SU-DHL-6 (cell line): Measurements from ENCODE around the gene CD38.

Source experiments
- H2AFZ ChIP-seq: fragments of 200-600 bp; sonication (generic); 2 replicates; pipeline ENCODE4 v1.6.1; 2014; ENCODE audit warnings: low read depth, mild to moderate bottlenecking, moderate library complexity, mixed read lengths, antibody characterized with exemption, low read length; ENCODE audit not compliant: severe bottlenecking
- H3F3A ChIP-seq: fragments of 200-600 bp; shearing (Covaris generic); 2 replicates; pipeline ENCODE4 v1.6.0; 2016; ENCODE audit warnings: antibody characterized with exemption, mild to moderate bottlenecking; ENCODE audit not compliant: insufficient read depth
- H3K27ac ChIP-seq: fragments of 200-600 bp; sonication (generic); 2 replicates; pipeline ENCODE4 v1.5.1; 2016; ENCODE audit warnings: low read depth, mild to moderate bottlenecking, low read length, moderate library complexity, mixed read lengths
- H3K27me3 ChIP-seq: fragments of 200-600 bp; sonication (generic), shearing (Covaris generic); 2 replicates; pipeline ENCODE4 v1.6.0; 2014; ENCODE audit warnings: mild to moderate bottlenecking, low read length
- H3K36me3 ChIP-seq: fragments of 200-600 bp; sonication (generic); 2 replicates; pipeline ENCODE4 v1.6.1; 2014; ENCODE audit warnings: mild to moderate bottlenecking, low read length, mixed read lengths
- H3K4me2 ChIP-seq: fragments of 300-600, 200-600 bp; shearing (Covaris generic), sonication (generic); 2 replicates; pipeline ENCODE4 v1.6.0; 2014; ENCODE audit warnings: low read length, low read depth, mild to moderate bottlenecking; ENCODE audit not compliant: poor library complexity, severe bottlenecking
- H3K4me3 ChIP-seq: fragments of 200-600 bp; sonication (generic); 2 replicates; pipeline ENCODE4 v1.5.1; 2014; ENCODE audit warnings: antibody characterized with exemption, low read length, mild to moderate bottlenecking, mixed read lengths; ENCODE audit not compliant: insufficient read depth, poor library complexity, severe bottlenecking
- H3K79me2 ChIP-seq: fragments of 200-600 bp; sonication (generic); 2 replicates; pipeline ENCODE4 v1.6.1; 2014; ENCODE audit warnings: mild to moderate bottlenecking, low read length, moderate library complexity; ENCODE audit not compliant: insufficient read depth
- H3K9ac ChIP-seq: fragments of 200-600 bp; sonication (generic); 2 replicates; pipeline ENCODE4 v1.7.0; 2014; ENCODE audit warnings: mild to moderate bottlenecking, low read length
- H3K9me2 ChIP-seq: fragments of 200-600 bp; sonication (generic); replicated peaks from 2 replicates; pipeline ENCODE4 v1.6.1; 2014; ENCODE audit warnings: low read length; ENCODE audit not compliant: insufficient read depth
- H3K9me3 ChIP-seq: fragments of 200-600 bp; sonication (generic); 2 replicates; pipeline ENCODE4 v1.6.1; 2014; ENCODE audit warnings: low read length, mixed read lengths; ENCODE audit not compliant: insufficient read depth
- H4K20me1 ChIP-seq: fragments of 200-600 bp; sonication (generic); 2 replicates; pipeline ENCODE4 v1.6.1; 2014; ENCODE audit warnings: low read depth, mild to moderate bottlenecking, antibody characterized with exemption, low read length, moderate library complexity, mixed read lengths
- CTCF ChIP-seq: fragments of 200-600 bp; sonication (generic); IDR thresholded peaks from one replicate; pipeline ENCODE4 v1.5.1; 2017; ENCODE audit warnings: antibody characterized with exemption, mild to moderate bottlenecking, low read length, moderate library complexity; ENCODE audit not compliant: insufficient read depth, poor library complexity, severe bottlenecking
- EZH2phosphoT487 ChIP-seq: fragments of 200-600 bp; sonication (generic), shearing (Covaris generic); conservative IDR thresholded peaks from 2 replicates; pipeline ENCODE4 v1.6.1; 2018; ENCODE audit warnings: mild to moderate bottlenecking, antibody characterized with exemption, low read length, moderate library complexity, mixed read lengths

The CD38 gene

DNA sequence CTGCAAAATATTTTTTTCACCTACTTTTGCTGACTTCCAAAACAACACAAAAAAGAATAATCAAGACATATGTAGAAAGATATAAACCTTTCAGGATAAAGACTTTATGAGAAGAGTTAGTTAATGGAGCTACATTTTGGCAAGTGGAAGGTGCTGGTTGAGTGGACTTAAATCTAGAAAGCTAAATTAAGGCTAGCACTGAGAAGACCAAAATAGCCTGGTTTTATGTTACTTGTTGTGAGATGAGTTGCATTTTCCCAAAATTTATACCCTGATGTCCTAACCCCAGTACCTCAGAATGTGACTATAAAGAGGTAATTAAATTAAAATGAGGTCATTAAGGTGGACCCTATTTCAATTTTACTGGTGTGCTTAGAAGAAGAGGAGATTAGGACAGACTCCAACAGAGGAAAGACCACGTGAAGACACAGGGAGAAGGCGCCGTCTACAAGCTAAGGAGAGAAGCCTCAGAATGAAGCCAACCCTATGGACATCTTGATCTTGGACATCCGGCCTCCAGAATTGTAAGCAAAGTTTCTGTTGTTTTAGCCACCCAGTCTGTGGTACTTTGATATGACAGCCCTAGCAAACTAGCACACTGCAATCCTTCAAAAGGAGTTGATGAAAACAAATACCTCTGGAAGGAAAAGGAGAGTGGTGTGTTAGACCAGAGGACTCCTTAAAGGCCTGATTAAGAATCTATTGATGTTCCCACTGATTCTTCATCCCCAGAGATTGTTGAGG lies 93.0 kb downstream of the CD38 start:
- no peak overlapping the region for H3K4me2 ChIP-seq
- H3K79me2 ChIP-seq: no peaks in the 10 kb centered on the region
- H3K27ac ChIP-seq: no peak overlapping the region
- H3K9ac ChIP-seq: no peak overlapping the region
- H3K4me3 ChIP-seq: no peak overlapping the region
- no peak overlapping the region for H2AFZ ChIP-seq
- no peaks in the 10 kb centered on the region for H3K9me2 ChIP-seq
- no peaks in the 10 kb centered on the region for H3F3A ChIP-seq
- H3K9me3 ChIP-seq: no peaks in the 10 kb centered on the region
- H4K20me1 ChIP-seq: no peaks in the 10 kb centered on the region
- H3K27me3 ChIP-seq: no peaks in the 10 kb centered on the region
- no peaks in the 10 kb centered on the region for H3K36me3 ChIP-seq
- TF ChIP-seq CTCF (no peak), EZH2phosphoT487 (no peak)

GRCh38 chr4:15873117-15873516 lies 95.0 kb downstream of the CD38 start:
- no peak overlapping the region for H3K27ac ChIP-seq
- no peak overlapping the region for H3K9ac ChIP-seq
- no peaks in the 10 kb centered on the region for H3F3A ChIP-seq
- H3K27me3 ChIP-seq: no peaks in the 10 kb centered on the region
- H3K9me3 ChIP-seq: no peaks in the 10 kb centered on the region; the same call in 1 of the 2 replicates
- H3K4me2 ChIP-seq: no peak overlapping the region
- H3K36me3 ChIP-seq: no peaks in the 10 kb centered on the region
- no peak overlapping the region for H3K4me3 ChIP-seq
- no peak overlapping the region for H2AFZ ChIP-seq
- H3K79me2 ChIP-seq: no peaks in the 10 kb centered on the region
- no peaks in the 10 kb centered on the region for H3K9me2 ChIP-seq
- no peaks in the 10 kb centered on the region for H4K20me1 ChIP-seq
- TF ChIP-seq EZH2phosphoT487: no peak
- no peak for TF ChIP-seq CTCF

GRCh38 chr4:15874671-15875070 lies 96.5 kb downstream of the CD38 start:
- no peaks in the 10 kb centered on the region for H3K79me2 ChIP-seq
- H3K4me2 ChIP-seq: no peak overlapping the region
- no peaks in the 10 kb centered on the region for H3F3A ChIP-seq
- no peak overlapping the region for H2AFZ ChIP-seq
- H3K9me2 ChIP-seq: no peaks in the 10 kb centered on the region
- H4K20me1 ChIP-seq: no peaks in the 10 kb centered on the region
- H3K9me3 ChIP-seq: no peaks in the 10 kb centered on the region; the same call in 1 of the 2 replicates
- H3K9ac ChIP-seq: no peak overlapping the region
- no peak for TF ChIP-seq CTCF
- TF ChIP-seq EZH2phosphoT487: no peak
- no peak overlapping the region for H3K27ac ChIP-seq
- no peak overlapping the region for H3K4me3 ChIP-seq
- H3K36me3 ChIP-seq: no peaks in the 10 kb centered on the region
- H3K27me3 ChIP-seq: no peaks in the 10 kb centered on the region
